ENCODE data around the gene STARD13.

The STARD13 gene

DNA sequence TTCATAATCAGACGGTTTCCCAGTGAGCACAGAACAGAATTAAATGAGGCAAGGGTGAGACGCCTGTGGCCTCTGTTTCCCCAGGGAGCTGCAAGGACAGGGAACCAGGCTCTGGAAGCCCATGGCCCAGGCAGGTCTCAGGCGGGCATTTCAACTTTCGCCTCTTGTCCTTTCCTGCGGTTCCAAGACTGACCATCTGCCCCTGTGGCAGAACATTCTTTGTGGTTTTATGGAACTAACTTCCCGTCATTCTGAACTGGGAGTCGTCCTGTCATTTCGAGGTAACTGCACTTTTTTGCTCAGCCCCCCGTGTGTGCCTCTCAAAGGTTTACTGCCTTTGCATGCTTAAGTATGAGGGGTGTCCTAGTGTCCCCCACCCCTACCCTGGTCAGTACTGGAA lies 198.5 kb downstream of the STARD13 start:
- TF ChIP-seq CTCF (IDR thresholded peaks at IDR 0.05; ENCODE audit: insufficient read depth, low read depth, low read length, missing control alignments) = no peak
- H3K4me3 ChIP-seq (ENCODE audit: low read length) = no peak overlapping the region
- DNase-seq (ENCODE audit: low read depth) = no peak

DNA sequence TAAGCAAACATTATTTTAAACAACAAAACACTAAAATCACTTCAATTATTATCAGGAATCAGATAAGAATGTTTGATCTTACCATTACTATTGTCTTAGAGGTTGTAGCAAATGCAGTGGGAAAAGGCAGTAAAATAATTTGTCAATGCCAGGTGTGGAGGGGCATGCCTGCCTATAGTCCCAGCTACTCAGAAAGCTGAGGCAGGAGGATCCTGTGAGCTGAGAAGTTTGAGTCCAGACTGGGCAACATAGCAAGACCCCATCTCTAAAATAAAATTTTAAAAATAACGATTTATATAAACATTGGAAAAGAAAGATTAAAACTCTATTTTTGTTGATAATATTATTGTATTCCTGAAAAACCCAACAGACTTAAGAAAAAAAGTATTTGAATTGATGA lies 202.5 kb downstream of the STARD13 start:
- no peak overlapping the region for H3K4me3 ChIP-seq (ENCODE audit: low read length)
- TF ChIP-seq CTCF (IDR thresholded peaks at IDR 0.05; ENCODE audit: insufficient read depth, low read depth, low read length, missing control alignments) = no peak
- no peak for DNase-seq (ENCODE audit: low read depth)

DNA sequence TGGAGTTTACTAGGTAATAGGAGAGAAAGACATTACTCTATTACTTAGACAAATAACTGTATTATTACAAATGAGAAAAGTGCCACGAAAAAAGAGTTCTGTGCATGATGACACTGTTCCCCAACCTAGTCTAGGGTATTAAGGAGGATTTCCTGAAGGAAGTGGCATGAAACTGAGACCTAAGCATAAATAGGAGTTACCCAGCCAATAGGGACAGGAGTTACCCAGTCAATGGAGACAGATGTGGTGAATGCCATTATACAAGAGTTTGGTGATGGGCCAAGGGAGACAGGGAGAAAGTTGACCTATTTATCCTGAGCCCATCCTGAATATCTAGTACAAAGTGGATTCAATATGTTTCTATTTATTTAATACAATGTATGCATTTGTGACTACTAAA lies 203.9 kb downstream of the STARD13 start:
- DNase-seq (ENCODE audit: low read depth) = no peak
- no peak for TF ChIP-seq CTCF (IDR thresholded peaks at IDR 0.05; ENCODE audit: insufficient read depth, low read depth, low read length, missing control alignments)
- H3K4me3 ChIP-seq (ENCODE audit: low read length) = no peak overlapping the region

DNA sequence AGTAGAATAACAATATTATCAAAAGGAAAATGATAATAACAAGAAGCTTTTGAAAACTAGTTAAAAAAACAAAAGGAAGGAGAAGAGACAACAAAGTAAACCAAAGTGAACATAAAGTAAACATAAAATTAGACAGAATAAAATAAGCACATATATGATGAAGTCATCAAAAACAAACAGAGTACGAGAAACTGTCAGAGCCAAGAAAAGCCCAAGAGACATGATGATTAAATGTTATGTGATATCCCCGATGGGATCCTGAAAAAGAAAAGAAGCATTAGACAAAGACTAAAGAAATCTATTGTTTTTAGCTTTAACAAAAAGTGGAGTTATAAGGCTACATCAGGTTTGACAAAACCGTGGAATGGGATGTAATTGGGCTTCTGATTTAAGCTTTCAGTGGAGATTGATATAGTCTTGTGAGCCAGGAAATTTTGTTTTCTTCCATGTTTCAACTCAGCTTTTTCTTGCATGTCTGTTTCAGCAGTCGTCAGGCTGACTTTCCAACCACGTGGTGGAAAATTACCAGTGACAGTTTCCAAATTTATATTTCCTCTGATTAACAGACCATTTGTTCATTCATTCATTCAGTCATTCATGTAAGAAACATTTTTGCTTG lies 204.5 kb downstream of the STARD13 start:
- H3K4me3 ChIP-seq (ENCODE audit: low read length) = no peak overlapping the region
- no peak for TF ChIP-seq CTCF (IDR thresholded peaks at IDR 0.05; ENCODE audit: insufficient read depth, low read depth, low read length, missing control alignments)
- DNase-seq (ENCODE audit: low read depth) = peak; percentile 26

GRCh38 chr13:33079960-33080359 lies 205.6 kb downstream of the STARD13 start:
- TF ChIP-seq CTCF (IDR thresholded peaks at IDR 0.05; ENCODE audit: insufficient read depth, low read depth, low read length, missing control alignments) = no peak
- H3K4me3 ChIP-seq (ENCODE audit: low read length) = no peak overlapping the region
- no peak for DNase-seq (ENCODE audit: low read depth)

DNA sequence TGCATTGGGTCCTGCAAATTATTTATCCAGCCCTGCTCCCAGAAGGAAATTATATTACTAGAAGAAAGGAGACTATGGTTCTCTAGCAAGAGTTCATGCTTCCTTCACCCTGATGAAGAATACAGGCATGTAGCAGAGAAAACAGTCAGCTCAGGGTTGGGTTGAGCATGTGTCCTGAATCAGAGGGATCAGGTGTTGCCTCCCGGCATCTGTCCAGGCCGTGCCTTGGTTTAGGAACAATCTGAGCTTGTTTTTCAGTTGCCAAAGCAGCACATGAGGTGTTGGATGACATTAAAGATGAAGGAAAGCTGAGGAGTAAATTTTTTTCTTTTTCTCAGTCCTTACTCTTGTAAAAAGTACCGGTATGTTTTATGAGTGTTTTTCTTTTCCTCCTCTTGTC lies 207.3 kb downstream of the STARD13 start:
- DNase-seq (ENCODE audit: low read depth) = no peak
- TF ChIP-seq CTCF (IDR thresholded peaks at IDR 0.05; ENCODE audit: insufficient read depth, low read depth, low read length, missing control alignments) = no peak
- no peak overlapping the region for H3K4me3 ChIP-seq (ENCODE audit: low read length)
